Measurements from ENCODE around the gene HSPA12B.

The HSPA12B gene

GRCh38 chr20:3767110-3767426 lies 34.6 kb downstream of the HSPA12B start:
- DNase-seq (ENCODE audit: low read depth) = no peak

DNA sequence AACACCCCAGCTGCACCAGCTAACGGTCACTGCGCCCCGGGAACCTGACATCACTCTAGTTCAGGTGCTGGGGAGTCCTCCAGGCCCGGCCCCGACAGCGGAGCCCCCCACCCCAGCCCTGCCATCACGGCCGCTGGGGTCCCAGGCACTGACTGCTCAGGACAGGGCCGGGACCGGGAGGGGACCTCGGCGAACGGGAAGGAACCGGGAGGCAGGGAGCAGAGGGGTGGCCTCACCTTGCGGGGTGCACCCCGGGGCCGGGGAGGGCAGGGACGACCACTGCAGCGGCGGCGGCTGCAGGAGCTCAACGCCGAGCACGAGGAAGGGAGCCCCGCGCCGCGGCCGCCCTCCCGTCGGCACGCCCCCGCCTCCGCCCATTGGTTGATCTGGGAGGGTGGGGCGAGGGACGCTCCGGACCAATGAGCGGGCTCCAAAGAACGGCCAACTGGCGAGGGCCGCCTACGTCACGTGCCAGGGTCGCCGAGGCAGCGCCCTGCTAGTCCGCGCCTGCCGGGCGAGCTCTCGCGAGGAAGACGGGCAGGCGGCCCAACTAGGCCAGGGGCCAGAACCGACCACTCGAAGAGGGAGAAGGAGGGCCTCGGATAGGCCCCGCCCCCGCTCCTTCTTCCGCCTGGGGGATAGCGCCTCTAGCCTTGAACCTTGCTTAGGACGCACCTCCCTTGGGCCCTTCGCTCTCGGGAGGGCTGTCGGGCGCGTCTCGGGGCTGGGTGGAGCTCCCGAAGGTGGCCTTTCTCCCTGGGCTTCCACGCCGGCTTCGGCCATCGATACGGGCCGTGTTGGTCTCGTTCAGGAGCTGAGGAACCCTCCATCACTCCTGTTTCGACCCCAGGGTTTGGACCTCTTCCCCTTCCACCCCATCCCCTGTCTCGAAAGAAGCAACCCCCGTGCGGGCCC lies 35.2 kb downstream of the HSPA12B start, which contains the start of gene ADISSP:
Gene ADISSP (minus strand): TSS at position 327 of the 915 bp plus-strand sequence. CDS start 7,653 bp downstream, outside the sequence.
- DNase-seq (ENCODE audit: low read depth) = peak; percentile 98

GRCh38 chr20:3768342-3769130 lies 36.1 kb downstream of the HSPA12B start:
- peak; percentile 83 for DNase-seq (ENCODE audit: low read depth)

DNA sequence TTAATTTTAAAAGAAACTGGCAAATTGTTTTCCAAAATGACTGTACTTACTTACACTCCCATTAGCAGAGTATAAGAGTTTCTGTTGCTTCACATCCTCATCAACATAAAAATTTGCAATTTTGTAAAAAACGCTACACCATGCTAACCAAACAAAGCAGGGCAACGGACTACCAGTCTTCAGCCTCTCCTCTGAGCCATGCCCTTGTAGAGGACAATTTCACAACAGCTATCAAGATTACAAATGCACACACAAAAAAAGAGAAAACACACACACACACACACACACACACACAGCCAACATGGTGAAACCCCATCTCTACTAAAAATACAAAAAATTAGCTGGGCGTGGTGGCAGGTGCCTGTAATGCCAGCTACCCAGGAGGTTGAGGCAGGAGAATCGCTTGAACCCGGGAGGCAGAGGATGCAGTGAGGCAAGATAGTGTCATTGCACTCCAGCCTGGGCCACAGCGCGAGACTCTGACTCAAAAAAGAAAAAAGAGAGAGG lies 39.1 kb downstream of the HSPA12B start:
- DNase-seq (ENCODE audit: low read depth) = no peak

- DNase-seq (ENCODE audit: low read depth) = no peak
Observed at GRCh38 chr20:3775457-3776108, 43.1 kb downstream of the HSPA12B start.

DNA sequence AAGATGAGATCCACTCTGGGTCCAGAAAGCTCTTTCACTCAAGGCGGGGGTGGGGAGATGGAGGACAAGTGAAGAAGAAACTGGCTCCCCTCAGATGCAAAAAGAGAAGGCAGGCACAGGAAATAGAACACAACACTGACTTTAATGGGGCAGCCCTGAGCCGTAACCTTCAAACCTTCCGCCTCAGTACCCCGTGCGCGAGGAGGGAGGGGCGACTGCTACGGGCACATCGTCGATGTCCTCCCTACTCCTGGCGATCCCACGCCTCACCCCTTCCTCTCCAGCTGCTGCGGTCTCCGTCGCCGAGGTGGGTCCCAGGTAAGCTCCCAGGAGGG lies 44.9 kb downstream of the HSPA12B start:
- no peak for DNase-seq (ENCODE audit: low read depth)

DNA sequence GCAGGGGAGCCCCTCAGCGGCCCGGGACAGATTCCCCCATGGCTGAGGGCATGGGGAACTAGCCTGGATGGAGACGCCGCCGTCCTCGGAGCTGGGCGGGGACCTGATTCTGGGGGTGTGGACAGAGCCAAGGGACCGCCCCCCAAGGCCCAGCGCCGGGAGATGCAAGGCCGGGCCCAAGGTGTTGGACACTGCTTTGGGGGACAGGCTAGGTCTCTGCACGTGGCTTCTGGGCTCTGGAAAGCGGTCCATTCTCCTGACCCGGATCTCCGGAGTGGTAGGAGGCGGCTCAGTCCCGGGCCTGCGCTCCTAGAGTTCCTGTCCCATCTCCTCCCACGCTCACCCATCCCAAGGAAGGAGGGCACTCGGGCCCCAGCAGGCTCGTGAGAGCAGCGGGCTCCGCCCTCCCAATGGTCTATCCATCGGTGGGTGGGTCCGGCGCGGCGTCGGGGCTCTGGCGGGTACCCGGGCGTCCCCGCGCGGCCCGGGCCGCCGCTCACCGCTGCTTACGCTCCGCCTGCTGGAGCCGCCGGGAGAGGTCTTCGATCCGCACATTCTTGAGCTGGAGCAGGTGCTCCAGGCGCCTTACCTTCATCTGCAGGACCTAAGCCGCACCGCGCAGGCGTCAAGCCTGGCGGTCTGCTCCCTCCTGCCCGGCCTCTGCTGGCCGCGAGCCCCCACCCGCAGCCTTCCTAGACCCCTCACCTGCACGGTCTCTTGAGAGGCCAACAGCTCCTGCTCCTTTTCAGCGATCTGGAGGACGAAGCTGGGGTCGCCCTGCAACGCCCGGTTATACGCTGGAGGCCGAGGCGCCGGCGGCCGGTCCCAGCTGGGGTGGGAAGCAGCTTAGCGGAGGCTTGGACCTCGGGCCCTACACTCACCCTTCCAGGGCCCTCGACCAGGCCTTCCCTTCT lies 45.5 kb downstream of the HSPA12B start:
- DNase-seq (ENCODE audit: low read depth) = no peak

DNA sequence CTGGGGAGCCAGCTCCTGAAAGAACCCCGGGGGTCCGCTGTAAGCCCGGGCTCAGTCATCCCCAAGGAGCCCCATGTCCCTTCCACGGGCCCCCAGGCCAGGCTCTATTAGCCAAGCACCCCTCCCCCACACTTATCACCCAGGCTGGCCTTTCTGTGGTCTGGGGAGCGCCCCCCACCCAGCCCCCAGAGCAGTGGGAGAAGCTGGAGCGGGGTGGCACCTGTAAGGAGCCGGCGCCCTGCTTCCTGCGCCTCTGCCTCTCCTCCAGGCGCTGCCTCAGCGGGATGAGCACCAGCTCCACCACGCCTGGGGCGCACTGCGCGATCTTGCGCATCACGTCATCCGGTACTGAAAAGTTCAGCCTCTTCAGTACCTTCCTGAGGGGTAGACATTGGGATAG lies 46.5 kb downstream of the HSPA12B start:
- DNase-seq (ENCODE audit: low read depth) = no peak

GRCh38 chr20:3781153-3781910 lies 48.8 kb downstream of the HSPA12B start, which contains the start of gene SPEF1:
SPEF1 (minus strand) TSS chr20:3781448; CDS start chr20:3781287, 161 bp downstream.
- DNase-seq (ENCODE audit: low read depth) = peak; percentile 85

DNA sequence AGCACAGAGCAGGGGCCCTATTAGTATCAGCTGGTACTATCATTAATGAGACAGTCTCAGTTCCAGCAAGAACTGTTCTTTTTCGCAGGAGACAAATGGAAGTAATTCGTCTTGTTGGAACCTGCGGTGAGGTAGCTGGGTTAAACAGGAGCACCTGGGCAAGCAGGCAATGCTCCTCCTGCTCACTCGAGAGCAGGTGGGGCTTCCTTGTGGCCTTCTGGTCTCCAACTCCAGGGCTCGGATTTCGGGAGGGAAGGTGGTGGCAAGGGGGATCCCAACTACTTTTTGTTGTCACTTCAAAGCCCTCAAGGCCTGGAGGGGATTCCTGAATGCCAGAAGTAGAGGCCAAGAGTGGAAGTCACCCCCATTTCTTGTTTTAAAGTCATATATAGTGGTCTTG lies 50.1 kb downstream of the HSPA12B start:
- no peak for DNase-seq (ENCODE audit: low read depth)

- DNase-seq (ENCODE audit: low read depth) = no peak
Observed at GRCh38 chr20:3783068-3783489, 50.6 kb downstream of the HSPA12B start.

DNA sequence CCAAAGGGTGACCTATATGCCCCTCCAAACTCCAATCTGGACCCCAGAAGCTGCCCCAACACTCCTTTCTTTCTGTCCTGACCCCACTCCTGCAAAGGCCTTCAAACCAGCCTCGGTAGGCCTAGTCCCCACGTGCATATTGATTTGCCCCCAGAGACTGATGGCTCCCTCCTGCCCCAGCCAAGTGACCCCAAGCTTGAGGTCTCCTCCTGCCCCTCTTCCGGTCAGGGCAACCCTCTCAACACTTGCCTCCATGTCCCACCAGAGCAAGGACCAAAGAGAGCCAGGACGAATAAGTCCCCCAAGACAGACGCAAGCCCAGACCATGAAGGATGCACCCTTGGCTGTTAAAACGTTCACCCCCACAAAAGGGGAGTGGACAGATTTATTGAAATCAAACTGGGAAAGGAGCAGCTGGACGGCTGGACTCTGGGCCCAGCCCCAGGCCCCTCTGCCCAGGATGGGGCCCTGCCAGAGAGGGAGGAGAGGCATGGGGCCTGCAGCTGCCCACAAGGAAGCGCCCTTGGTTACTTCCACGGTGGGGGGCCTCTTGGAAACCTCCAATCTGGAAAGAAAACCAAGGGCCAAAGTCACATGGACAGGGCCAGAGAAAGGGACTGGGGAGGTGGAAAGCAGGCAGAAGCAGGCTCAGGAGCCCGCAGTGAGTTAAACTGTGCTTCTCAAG lies 51.2 kb downstream of the HSPA12B start:
- DNase-seq (ENCODE audit: low read depth) = no peak

DNA sequence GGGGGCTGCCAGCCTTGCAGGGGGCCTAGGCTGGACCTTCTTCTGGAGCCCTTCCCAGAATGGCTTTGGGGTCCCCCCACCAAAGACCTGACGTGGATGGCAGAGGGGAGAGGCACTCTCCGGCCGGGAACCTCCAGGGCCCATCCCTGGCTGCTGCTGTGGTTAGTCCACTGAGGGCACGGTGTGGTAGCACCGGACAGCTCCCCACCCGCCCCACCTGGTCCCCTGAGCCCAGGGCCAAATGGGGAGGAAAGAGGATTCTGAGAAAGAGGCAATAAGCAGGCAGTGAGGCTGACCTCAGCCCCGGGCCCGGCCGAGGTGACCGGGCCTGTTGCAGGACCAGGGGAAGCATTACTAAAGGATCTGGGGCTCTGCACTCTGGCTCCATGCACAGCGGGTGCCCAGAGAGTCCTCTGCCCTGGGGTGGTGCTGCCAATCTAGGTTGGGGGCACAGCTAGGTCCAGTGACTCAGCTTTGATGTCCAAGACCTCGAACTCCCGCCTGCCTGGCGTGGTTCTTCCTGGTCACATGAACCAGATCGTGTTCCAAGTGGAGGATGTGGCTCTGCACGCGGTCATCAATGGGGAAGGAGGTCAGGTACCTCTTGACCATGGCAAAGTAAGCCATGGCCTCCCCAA lies 51.9 kb downstream of the HSPA12B start:
- DNase-seq (ENCODE audit: low read depth) = no peak

GRCh38 chr20:3784863-3785239 lies 52.4 kb downstream of the HSPA12B start:
- no peak for DNase-seq (ENCODE audit: low read depth)

- DNase-seq (ENCODE audit: low read depth) = no peak
Observed at GRCh38 chr20:3785240-3786125, 53.0 kb downstream of the HSPA12B start.

DNA sequence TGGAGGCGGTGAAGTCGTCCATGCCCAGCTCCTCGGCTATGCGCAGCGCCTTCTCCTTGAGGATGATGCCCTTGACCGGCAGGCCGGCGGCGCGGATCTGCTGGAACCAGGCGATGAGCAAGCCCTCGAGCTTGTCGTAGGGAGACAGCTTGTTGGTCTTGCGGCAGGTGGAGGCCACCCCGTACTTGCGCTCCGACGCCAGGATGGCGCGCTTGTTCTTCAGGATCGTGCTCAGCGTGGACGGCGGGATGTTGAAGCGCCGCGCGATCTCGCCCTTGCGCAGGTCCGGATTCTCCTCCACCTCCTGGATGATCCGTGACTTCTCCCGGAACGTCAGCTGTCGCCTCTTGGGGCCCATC lies 53.6 kb downstream of the HSPA12B start:
- peak; percentile 81 for DNase-seq (ENCODE audit: low read depth)

- DNase-seq (ENCODE audit: low read depth) = peak; percentile 80
Observed at GRCh38 chr20:3786665-3787323, 54.3 kb downstream of the HSPA12B start, which contains the start of gene CENPB. CENPB (minus strand) TSS chr20:3786740; CDS start chr20:3786483, 257 bp downstream.
